Hematopoietic multipotent progenitor cell treated with erythropoietin and hydrocortisone succinate and interleukin-3 and kit ligand, for 4 days (in vitro differentiated cells): Measurements from ENCODE around the gene VWC2L.

Source experiments
- DNase-seq: peaks from one replicate; pipeline ENCODE4 v3.0.0-alpha.2; 2015

The VWC2L gene

DNA sequence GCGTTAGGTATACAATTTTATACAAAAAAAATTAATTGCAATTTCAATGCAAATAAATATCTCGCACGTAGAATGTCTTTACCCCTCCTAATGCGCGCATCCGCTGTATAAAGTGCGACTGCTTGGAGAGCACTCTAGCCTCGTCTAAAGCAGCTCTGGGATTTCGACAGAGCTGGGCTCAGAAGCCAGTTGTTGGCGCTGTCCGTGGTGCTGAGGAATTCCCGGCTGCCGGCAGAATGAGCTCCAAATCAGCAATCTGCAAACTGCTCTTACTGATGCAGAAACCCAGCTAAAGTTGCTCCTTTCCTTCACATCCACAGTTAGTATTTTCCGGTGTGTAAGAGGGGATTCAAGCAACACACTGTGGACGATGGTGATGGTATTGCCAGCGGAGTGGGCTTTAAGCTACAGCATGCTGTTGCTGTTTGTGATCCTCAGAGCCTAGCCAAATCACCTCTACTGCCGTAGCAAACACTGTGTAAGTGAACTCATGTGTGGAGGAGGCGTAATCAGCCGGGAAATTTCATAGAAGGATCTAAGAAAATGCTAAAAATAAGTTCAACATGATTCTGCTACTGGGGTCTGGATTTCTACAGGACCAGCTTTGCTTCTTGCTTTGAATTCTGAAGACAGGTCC, at the start of gene VWC2L:
Gene VWC2L, plus strand, starts transcription at position 137 of the 637 bp plus-strand sequence. CDS start 3,140 bp downstream, outside the sequence.
- DNase-seq = peak; percentile 78

GRCh38 chr2:214361116-214361515, 49.7 kb upstream of the VWC2L start:
- no peak for DNase-seq

DNA sequence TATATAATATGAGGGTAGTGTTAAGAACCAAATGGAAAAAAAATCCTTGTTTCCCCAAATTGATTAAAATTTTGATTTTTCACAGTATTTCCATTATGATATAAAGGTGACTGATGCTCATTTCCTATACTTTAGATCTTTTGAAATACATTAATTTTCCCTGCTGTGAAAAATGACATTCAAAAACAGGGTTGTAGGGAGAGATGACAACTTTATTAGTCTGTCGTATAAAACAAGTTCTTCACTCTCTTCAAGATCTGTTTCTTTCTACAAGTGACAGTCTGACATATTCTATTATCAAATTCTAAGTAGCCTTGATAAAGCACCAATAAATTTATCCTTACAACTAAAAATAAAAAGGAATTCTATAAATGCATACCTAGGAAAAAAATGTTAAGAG, 45.3 kb upstream of the VWC2L start:
- DNase-seq = no peak

GRCh38 chr2:214367171-214367570, 43.7 kb upstream of the VWC2L start:
- no peak for DNase-seq

- DNase-seq = no peak
These were observed 34.1 kb upstream of the VWC2L start for GRCh38 chr2:214376618-214377285.

- DNase-seq = no peak
These were observed 33.6 kb upstream of the VWC2L start for GRCh38 chr2:214377286-214377624.

DNA sequence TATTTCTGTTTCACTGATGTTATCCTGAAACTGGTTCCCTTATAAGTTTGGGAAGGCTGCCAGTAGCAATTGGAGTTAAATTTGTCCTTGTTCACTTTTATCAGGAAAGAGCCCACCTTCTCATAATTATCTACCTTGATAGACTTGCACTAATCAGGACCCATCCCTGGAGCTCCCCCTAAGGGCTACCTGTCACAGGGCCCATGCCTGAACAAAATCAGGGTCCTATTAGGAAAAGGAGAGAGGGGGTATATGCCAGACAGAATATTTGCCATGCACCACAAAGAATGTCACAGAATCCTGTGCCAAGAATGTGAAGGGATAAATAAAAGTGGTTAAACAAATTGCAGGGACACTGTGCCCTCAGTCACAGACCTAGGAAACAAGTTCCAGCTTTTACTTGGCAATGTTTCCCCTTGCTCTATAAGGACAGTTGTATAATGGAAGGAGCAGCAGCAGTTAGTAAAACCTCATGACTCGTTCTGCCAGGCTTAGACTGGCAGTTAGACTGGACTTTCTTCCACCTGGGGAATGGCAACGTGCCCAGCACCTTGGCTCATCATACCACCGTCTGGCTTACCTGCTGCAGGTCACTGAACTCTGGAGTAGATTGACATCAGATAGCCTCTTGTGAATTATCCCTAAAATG, 32.3 kb upstream of the VWC2L start:
- no peak for DNase-seq

- DNase-seq = no peak
These were observed 31.6 kb upstream of the VWC2L start for GRCh38 chr2:214379227-214379626.

GRCh38 chr2:214380681-214381080, 30.2 kb upstream of the VWC2L start:
- DNase-seq = no peak

- DNase-seq = no peak
These were observed 28.6 kb upstream of the VWC2L start for GRCh38 chr2:214382229-214382628.

GRCh38 chr2:214386720-214387119, 24.1 kb upstream of the VWC2L start:
- DNase-seq = no peak

GRCh38 chr2:214389334-214389733, 21.5 kb upstream of the VWC2L start:
- DNase-seq = no peak

DNA sequence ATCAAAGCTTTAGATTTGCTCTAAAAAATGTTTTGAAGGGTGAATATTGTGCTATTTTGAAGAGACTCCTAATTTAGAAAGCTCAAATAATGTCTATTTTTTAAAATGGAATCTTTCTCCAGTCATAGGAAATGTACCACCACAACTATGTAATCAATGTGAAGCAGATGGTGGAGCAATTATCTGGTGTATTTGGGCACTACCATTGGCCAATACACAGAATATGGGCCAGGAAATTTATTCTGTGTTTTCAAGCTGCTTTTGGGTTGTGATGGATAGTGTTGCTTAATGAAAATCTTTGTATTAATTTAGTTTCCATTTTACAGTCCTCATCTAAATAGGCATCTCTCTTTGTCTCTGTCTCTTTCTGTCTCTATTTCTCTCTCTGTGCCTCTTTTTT, 17.1 kb upstream of the VWC2L start:
- DNase-seq = no peak

- DNase-seq = no peak
These were observed 15.8 kb upstream of the VWC2L start for GRCh38 chr2:214395040-214395439.

- no peak for DNase-seq
These were observed 9.3 kb upstream of the VWC2L start for GRCh38 chr2:214401580-214401979.

- DNase-seq = no peak
These were observed 602 bp upstream of the VWC2L start for GRCh38 chr2:214410128-214410775.

DNA sequence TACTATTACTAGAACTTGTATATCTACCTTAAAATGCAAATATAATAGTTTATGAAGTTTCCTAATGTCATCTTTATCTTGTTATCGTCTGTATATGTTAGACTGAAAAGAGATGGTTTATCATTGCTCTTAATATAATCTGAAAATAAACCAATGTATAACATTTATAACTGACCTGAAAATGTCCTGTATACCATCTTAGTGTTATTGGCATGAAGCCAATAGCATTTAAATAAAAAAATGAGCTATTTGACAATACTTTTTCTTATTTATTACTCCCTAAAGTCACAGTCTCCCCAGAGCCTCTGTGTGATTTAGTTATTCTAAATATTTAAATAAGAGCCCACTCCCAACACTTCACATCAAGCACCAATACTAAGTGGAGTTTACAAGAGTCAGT, 1.8 kb downstream of the VWC2L start:
- DNase-seq = no peak

GRCh38 chr2:214436470-214436869, 25.6 kb downstream of the VWC2L start:
- no peak for DNase-seq

GRCh38 chr2:214450118-214450894, 39.5 kb downstream of the VWC2L start:
- no peak for DNase-seq

GRCh38 chr2:214451516-214452275, 40.8 kb downstream of the VWC2L start:
- no peak for DNase-seq

GRCh38 chr2:214465363-214466146, 54.7 kb downstream of the VWC2L start:
- DNase-seq = no peak
